Ovary (tissue), 3 donors: ENCODE results near the gene PER3.

Source experiments
- POLR2A ChIP-seq: fragments of 450-650 bp; IDR thresholded peaks from one replicate; pipeline ENCODE4 v1.6.1; 2017; ENCODE audit warnings: antibody characterized with exemption, mild to moderate bottlenecking, moderate library complexity
- TF ChIP-seq, protein P1 (sequence below), 3 donors: fragments of 450-650 bp in 2 of 3; fragments of 200-600 bp in 1 of 3; IDR thresholded peaks; one replicate each; pipeline versions ENCODE4 v1.5.1 to v1.8.0; 2016 to 2022; ENCODE audit warnings: antibody characterized with exemption in 3 of 3, mild to moderate bottlenecking in 1 of 3
- donor health status: DM: no; HTN: no; CAD: no.

DNA sequence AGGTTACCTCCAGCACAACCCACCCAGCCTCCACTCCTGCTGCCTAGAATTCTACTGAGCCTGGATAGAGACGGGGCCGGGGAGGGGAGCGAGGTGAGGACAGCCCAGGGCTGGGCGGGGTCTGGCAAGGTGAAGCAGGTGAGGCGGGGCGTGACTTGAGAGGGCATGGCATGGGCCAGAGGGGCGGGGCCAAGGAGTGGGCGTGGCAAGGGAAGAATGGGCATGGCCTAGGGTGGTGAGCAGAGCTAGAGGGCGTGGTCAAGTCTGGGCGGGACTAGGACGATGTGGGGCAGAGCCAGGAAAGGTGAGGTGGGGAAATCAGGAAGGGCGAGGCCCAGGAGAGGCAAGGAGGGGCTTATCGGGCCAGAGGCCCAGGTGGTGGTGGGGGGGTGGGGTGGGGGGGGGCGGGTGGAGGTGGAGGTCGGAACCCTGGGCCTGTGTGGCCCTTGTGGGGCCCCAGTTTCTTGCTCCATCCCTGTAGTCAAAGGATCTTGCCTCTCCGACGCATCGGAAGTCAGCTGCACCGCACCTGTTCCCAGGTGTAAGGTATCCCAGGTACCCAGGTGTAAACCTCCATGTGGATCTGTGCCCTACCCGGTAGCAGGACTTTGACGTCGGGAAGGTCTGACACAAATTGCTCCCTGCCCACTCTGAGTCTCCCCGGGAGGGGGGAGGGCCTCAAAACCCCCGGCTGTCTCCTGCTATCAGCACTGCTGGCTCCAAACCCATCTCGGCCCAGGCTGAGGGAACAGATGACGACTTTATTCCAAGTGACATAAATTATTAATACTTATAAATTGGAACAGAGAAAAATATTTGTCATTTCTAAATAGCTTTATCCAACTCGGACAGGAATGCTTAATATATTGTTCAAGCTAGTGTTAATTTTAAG lies 101.7 kb downstream of the PER3 start:
- no peak for TF ChIP-seq POLR2A
- TF ChIP-seq, protein P1, sequence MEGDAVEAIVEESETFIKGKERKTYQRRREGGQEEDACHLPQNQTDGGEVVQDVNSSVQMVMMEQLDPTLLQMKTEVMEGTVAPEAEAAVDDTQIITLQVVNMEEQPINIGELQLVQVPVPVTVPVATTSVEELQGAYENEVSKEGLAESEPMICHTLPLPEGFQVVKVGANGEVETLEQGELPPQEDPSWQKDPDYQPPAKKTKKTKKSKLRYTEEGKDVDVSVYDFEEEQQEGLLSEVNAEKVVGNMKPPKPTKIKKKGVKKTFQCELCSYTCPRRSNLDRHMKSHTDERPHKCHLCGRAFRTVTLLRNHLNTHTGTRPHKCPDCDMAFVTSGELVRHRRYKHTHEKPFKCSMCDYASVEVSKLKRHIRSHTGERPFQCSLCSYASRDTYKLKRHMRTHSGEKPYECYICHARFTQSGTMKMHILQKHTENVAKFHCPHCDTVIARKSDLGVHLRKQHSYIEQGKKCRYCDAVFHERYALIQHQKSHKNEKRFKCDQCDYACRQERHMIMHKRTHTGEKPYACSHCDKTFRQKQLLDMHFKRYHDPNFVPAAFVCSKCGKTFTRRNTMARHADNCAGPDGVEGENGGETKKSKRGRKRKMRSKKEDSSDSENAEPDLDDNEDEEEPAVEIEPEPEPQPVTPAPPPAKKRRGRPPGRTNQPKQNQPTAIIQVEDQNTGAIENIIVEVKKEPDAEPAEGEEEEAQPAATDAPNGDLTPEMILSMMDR (IDR thresholded peaks at IDR 0.05): no peak
